GM21447 (cell line): ENCODE data around the gene YPEL2.

Source experiments
- ATAC-seq: cut with Tn5 transposase; IDR thresholded peaks from one replicate; pipeline ENCODE4 v1.9.1; 2021; ENCODE audit not compliant: unreplicated experiment

The YPEL2 gene

GRCh38 chr17:59427996-59428395 lies 96.5 kb downstream of the YPEL2 start:
- ATAC-seq: no peak

GRCh38 chr17:59428916-59429485 lies 97.5 kb downstream of the YPEL2 start:
- no peak for ATAC-seq

GRCh38 chr17:59431601-59432000 lies 100.1 kb downstream of the YPEL2 start:
- ATAC-seq: no peak

GRCh38 chr17:59432657-59433056 lies 101.2 kb downstream of the YPEL2 start:
- ATAC-seq: no peak

- ATAC-seq: no peak
Observed at GRCh38 chr17:59433586-59433985, 102.1 kb downstream of the YPEL2 start.

GRCh38 chr17:59434429-59434828 lies 103.0 kb downstream of the YPEL2 start:
- no peak for ATAC-seq

GRCh38 chr17:59435238-59435637 lies 103.8 kb downstream of the YPEL2 start:
- ATAC-seq: no peak

GRCh38 chr17:59436900-59437299 lies 105.4 kb downstream of the YPEL2 start:
- no peak for ATAC-seq

GRCh38 chr17:59437791-59438281 lies 106.4 kb downstream of the YPEL2 start:
- ATAC-seq: no peak

- ATAC-seq: no peak
Observed at GRCh38 chr17:59439262-59439661, 107.8 kb downstream of the YPEL2 start.

- ATAC-seq: no peak
Observed at GRCh38 chr17:59439741-59440211, 108.3 kb downstream of the YPEL2 start.

GRCh38 chr17:59440757-59441463 lies 109.5 kb downstream of the YPEL2 start:
- peak; percentile 80 for ATAC-seq

GRCh38 chr17:59441464-59442096 lies 110.1 kb downstream of the YPEL2 start:
- no peak for ATAC-seq

GRCh38 chr17:59443106-59443505 lies 111.7 kb downstream of the YPEL2 start:
- ATAC-seq: no peak
